Hematopoietic multipotent progenitor cell (in vitro differentiated cells): ENCODE measurements around the gene KLHL9. TPM values are rescaled to one million over a fixed set of nuclear protein-coding genes. Genes with fewer than 3 reads are reported as not detected.
"Not testable (repeated sequence)": the region's sequence is repeated elsewhere in the genome, so short reads cannot be mapped to it uniquely, and the experiment has no call there.

Experiments used
- DNase-seq, 3 donors: peaks; one replicate each; pipeline ENCODE4 v3.0.0-alpha.2; 2011 to 2015; ENCODE audit warnings: low read depth in 2 of 3, low spot score in 2 of 3
- total RNA-seq: library from RNA; depleted of rRNA; stranded (reverse); fragments of >200 nt; gene quantifications from one replicate; pipeline ENCODE4 v1.2.3, GENCODE V29; 2012

The KLHL9 gene, protein sequence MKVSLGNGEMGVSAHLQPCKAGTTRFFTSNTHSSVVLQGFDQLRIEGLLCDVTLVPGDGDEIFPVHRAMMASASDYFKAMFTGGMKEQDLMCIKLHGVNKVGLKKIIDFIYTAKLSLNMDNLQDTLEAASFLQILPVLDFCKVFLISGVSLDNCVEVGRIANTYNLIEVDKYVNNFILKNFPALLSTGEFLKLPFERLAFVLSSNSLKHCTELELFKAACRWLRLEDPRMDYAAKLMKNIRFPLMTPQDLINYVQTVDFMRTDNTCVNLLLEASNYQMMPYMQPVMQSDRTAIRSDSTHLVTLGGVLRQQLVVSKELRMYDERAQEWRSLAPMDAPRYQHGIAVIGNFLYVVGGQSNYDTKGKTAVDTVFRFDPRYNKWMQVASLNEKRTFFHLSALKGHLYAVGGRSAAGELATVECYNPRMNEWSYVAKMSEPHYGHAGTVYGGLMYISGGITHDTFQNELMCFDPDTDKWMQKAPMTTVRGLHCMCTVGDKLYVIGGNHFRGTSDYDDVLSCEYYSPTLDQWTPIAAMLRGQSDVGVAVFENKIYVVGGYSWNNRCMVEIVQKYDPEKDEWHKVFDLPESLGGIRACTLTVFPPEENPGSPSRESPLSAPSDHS
- 22.6 TPM for total RNA-seq

DNA sequence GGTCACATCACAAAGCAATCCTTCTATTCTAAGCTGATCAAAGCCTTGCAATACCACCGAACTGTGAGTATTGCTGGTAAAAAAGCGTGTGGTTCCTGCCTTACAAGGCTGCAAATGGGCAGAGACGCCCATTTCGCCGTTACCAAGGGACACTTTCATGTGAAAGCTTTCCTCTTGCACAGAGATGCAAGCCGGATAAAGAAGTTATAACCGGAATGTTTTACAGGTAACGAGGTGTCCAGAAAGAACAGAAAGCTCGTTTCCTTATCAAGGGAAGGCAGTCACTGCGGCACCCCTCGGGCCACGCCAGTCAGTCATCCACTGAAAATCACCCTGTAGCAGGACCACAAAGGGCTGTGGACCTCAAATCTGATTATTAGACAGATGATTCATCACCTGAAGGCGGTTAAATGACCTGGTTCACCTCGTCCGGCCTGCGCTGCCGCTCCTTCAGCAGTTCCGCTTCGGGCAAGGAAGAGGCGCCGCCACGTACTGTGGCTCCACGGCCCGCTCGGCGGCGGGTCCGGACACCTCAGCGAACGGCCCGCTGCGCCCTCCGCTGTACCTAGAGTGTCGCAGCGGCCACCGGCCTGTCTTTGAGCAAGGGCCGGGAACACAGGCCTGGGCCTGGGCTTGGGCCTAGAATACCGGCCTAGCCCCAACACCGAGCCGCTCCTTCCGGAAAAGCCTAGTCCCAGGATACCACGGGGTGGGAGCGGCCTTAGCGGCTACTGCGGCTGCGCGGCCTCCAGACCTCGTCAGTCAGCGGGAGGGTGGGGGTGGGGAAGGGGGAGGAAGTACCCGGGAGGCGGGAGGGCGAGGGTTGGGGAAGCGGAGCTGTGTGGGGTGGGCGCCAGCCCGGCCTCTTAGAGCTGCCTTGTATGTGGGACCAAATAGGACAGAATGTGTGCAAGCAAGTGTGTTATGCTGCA, at the start of gene KLHL9:
TSS of gene KLHL9 (minus strand) at position 704 of the 932 bp plus-strand sequence. CDS start at position 159, 545 bp downstream.
- peak; percentile 78 to 95 (median 92) for DNase-seq

DNA sequence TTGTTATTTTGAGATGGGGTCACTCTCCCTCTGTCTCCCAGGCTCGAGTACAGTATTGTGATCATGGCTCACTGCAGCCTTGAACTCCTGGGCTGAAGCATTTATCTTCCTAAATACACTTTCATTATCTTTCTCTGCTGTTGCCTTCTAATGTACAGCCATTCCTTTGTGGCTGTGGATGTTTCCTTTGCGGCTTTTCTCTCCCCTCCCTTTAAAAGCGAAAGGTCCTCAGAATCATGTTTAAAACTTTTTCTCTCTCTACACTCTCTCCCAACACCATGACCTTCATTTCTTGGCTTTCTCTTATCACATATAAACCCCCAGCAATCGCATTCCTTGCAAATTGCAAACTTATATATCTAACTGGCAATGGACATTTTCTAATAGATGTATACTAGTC, 48.4 kb upstream of the KLHL9 start:
- DNase-seq = no peak

DNA sequence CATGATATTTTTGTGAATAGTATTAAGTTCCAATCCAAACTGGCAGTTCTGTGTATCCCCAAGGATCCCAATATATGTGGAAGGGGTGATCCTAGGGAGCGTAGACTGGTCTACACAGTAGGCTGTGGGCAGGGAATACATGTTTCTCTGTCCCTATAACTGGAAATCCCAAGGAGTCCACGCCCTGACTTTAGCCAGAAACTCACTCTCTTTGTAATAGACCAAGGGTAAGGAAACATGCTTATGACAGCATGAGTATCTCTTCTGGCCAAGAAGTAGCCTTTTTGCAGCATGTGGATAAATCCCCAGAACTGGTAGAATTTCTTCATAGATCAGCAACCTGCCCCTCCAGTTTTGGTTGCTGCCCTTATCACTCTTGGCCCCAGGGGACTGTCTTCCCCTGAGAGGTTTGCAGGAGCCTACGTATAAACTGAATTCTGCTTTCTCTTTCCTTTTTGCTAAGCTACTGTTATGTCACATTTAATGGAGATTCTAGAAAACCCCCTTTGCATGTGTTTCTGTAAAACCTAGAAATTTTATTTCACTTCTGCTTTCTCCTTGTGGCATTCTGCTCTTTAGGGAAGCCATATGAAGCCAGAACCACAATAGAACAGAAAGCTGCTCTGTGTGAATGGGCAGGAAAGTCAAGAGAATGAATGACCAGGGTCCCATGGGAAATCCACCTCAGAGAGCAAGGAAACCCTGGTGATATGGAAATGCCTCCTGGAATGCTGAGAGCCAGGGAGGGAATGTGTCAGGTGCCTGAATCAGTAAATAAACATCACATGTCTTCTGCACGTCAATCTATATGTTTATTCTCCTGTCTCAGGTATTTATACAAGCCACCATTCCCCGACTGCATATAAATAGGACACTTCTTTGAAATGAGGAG, 46.5 kb upstream of the KLHL9 start:
- DNase-seq = peak in 2 of 3 donors; percentile 57 to 84

DNA sequence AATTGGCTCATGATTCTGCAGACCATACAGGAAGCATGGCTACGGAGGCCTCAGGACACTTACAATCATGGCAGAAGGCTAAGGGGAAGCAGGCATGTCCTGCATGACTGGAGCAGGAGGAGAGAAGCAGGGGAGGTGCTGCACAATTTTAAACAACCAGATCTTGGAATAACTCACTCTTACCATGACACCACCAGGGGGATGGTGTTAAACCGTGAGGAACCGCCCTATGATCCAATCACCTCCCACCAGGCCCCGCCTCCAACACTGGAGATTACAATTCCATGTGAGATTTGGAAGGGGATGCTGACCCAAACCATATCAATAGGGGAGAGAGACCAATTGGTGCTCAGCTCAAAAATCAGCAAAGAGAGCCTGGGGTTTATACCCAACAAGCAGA, 36.3 kb upstream of the KLHL9 start:
- DNase-seq = not testable (repeated sequence)

DNA sequence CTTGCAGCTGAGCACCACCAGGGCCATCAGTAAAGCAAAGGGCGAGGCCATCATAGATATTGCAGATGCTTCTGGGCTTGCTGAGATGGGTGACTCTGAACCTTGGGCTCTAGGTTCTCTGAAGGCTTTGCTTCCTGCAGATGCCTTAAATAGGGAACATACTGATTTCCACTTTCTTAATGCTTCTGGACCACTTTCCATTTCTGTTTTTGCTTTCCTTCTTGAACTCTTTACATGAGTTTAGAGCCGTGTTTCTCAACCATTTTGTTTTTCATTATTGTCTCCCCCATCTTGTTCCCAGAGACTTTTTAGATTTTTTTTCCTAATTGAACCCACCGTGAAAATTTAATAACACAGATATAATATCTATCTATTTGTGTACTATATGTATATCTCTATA, 32.8 kb upstream of the KLHL9 start, which contains the start of gene IFNA13:
TSS of gene IFNA13 (minus strand) at position 101 of the 400 bp plus-strand sequence. CDS start at position 54, 47 bp downstream.
- no peak for DNase-seq

DNA sequence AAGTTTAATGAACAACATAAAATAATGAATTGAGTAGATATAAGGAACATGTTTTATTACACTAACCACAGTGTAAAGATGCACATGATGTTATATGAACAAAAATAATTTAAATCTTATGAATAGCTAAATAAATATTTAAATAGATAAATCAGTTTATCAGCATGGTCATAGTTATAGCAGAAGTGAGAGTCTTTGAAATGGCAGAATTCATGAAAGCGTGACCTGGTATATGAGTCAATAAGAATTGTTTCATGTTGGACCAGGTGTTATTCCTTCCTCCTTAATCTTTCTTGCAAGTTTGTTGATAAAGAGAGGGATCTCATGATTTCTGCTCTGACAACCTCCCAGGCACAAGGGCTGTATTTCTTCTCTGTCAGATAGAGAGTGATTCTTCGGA, 32.0 kb upstream of the KLHL9 start:
- DNase-seq = not testable (repeated sequence)

DNA sequence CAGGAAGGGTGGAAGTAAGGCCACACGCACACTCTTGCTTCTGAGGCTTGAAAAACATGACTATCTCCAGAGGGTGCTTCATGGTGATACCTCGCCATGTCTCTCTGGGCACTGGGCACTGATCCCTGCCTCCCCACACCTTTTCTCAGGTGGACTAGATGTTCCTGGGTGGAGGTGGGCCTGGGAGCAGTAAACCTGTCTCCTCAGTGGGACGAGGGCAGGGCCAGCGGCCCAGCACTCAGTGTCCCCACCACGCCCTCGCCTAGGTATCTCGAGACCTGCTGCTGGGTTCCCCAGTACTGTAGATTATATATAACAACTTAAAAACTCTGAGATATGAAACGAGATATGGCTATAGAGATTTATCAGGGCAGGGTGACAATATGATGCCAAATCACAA, 27.1 kb upstream of the KLHL9 start:
- DNase-seq = no peak

DNA sequence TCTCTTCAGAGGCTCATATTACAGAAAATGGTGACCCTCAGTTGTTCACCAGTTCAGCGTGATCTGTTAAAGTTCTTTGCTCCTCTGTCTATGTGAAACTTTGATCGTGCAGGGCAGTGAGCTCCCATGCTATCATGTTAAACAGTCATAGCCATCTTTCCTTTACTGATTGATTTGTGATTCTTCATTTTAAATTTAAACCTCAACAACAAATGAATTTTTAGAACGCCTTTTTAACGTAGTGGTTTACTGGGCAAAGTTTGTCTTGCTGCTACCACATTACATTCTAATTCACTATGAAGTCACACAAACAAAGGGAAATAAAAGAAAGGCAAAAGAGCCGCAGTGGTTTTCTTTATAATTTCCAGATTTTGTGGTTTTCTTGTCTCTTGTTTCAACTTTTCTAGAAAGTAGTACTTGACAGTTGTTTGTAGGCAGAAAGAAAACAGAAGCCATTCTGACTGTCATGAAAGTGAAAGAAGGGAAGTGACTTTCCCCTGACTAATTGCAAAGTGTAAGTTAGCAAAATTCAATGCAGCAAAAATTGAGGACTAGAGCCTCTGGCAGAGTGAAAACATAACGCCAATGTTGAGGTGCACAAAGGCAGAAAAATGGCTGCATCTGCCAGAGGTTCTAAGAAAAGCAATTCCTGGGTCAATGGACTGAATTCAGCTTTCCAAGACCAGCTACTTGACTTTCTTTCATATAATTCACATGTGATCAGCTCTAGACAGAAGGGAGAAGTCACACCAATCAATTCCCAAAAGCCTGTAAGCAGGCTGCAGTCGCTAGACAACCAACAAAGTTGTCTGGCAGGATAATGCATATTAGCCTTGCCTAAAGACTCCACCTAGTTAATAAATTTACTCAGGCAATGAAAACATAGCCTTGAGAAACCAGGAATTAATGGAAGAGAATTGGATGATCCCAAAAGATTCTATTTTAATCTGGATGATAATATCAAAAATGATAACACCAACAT, 22.6 kb upstream of the KLHL9 start:
- DNase-seq = peak in 1 of 3 donors; percentile 63

DNA sequence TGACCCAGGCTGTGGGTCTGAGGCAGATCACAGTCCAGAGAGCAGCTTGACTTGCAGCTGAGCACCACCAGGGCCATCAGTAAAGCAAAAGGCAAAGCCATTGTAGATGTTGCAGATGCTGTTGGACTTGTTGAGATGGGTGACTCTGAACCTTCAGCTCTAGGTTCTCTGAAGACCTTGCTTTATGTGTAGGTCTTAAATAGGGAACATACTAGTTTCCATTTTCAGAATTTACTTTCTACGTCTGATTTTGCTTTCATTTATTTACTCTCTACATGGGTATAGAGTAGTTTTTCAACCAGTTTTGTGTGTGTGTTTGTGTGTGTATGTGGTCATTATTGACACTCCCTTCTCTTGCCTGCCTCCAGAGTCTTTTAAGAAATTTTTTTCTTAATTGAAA, 15.6 kb upstream of the KLHL9 start, which contains the start of gene IFNA6:
TSS of gene IFNA6 (minus strand) at position 101 of the 400 bp plus-strand sequence. CDS start at position 101, 0 bp downstream.
- no peak for DNase-seq

DNA sequence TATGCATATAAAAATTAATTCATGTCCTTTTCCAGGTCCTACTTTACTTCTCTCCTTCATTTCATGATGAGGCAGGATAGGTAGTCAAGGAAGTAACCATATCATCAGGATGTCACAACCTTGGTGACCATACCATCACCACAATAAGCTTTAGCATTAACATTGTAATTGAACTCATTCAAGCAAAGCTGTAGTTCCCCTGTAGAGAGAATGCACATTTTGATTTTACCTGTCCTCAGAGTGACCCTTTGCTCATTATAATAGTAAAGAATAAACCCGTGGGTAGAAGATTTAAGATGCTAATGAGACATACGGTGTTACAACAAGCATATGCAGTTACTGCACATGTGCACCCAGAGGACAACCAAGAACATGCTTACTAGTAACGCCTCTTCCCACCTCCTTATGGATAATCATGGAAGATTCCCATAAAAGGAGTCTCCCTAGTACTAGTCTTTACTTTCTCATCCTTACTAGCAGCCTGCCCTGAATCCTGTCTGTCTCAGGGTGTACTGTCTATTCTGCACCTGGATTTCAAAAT, 13.3 kb upstream of the KLHL9 start:
- no peak for DNase-seq

DNA sequence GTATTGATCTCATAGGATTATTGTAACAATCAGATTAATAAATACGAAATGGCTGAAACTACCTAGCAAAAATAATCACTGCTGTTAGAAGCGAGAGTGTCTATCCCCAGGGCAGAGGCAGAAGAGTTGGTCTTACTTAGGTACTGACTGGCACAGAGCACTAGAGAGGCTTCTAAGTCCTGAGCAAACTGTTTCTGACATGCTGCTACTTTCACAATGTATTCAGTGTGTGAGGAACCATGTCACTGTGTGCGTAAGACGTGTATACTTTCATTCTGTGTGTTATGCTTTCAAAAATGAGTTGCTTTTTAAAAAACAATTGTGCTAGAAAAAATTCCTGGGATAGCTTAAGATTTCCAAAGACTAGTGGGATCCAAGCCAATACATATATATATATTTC, 5.5 kb upstream of the KLHL9 start:
- DNase-seq = no peak

DNA sequence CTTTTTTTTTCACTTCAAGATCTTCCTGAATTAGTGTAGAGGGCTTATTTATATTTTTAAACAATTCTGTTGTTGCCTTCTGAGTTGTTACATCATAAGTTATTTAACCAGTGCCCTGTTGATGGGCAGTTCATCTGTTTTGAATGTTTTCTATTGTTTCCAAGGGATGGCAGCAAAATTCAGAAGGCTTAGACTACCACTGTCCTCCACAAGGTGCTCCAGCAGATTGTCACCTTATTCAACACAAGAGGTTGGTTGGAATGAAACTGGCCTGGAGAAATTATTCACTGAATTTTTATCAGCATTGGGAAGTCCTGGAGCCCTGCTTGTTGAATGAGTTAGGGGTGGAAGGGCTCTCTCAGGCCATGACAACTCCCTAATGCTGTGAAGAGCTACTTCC, 1.3 kb upstream of the KLHL9 start:
- DNase-seq = peak in 2 of 3 donors; percentile 24 to 37

DNA sequence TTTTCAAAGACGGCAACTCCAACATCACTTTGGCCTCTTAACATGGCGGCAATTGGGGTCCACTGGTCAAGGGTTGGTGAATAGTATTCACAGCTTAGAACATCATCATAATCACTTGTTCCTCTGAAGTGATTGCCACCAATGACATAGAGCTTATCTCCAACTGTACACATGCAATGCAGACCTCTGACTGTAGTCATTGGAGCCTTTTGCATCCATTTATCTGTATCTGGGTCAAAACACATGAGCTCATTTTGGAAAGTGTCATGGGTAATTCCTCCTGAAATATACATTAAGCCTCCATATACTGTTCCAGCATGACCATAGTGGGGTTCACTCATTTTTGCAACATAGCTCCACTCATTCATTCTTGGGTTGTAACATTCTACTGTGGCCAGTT, 2.0 kb downstream of the KLHL9 start:
- DNase-seq = no peak

DNA sequence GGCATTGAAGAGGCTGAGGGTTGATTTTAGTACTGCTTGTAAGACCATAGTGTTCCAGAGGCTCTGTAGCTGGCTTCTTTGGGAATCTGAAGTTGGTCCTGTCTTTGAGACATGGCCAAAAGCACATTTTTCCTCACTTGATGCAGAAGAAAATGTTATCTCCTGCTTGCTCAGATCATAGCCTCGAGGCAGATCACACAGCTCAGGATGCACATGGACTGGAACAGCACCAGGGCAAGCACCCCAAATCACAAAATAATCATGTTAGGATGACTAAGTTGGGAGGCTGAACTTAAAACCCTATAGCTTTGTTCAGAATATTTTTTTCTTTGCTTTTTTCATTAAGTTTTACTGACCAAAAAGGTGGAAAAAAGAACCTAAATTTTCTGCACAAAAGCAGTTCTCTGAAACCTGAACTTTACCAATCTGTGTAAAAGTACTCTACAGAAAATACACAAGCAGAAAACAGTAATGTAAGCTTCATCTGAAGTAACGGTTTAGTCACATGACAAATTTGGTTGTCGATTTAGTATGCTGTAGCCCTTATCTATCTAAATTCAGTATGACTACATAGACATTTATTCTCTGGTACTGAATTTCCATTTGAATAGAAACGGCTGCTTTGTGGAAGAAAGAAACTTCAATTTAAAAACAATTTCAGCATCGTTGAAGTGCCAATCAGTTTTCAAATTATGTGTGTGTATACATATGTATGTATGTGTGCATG, 3.4 kb downstream of the KLHL9 start:
- no peak for DNase-seq

DNA sequence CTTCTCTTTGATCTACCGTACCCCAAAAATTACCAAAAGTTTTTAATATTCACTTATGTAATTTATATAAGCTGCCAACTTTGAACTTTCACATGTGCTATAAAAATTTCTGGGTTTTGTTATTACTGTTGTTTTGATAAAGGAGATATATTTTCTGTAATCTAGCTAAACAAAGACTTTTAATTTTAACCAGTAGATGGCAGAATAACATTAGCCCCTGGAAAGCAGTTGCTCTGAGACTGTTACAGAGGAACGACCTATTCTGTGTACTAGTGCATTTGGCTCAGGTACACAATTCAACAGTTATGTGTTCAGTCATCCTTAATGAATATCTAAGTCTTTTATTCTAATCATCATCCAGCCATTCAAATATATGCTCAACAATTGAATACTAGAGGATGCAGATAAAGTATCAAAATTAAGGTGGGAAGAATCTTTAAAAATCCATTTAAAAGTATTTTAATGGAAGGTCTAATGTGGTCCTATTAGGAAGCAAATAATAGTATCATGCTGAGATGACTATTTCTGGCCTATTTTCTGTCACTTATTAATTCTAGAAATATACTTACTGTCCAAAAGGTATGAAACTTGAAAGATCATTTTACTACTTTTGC, 8.6 kb downstream of the KLHL9 start:
- DNase-seq = peak; percentile 22 to 79 (median 53)

DNA sequence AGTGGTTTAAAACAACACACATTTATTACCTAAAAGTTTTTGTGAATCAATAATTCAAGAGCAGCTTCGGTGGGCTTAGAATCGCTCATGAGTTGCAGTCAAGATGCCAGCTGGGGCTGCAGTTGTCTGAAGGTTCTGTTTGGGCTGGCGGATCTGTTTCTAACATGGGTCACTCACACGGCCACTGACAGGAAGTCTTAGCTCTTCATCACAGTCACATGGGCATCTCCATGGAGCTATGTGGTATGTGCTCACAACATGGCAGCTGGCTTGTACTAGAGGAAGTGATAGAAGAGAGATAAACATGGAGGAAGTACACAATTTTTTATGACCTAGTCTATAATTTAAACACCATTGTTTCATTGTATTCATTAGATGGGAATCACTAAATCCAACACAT, 11.2 kb downstream of the KLHL9 start:
- DNase-seq = peak in 1 of 3 donors; percentile 33

DNA sequence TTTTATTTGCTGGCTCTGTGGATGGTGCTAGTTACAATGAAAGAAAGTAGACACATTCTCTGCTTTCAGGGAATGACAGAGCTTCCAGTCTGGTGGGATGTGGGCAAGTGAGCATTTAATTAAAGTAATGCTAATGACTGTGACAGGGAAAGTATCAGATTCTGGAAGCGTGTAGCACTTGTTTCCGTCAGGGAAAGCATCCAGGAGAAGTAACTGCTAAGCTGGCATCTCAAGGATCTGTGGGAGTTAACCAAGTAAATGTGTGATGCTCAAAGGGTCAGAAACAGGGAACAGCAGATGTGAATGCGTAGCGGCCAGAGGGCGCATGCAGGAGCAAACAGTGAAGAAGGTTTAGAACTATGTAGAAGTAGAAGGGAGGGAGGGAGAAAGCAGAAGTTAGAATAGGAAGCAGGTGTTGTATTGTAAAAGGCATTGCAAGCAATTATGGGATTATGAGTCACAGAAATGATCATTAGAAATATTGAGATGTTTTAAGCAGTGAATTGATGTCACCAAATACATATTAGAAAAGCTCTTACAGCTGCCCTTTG, 12.2 kb downstream of the KLHL9 start:
- peak in 1 of 3 donors; percentile 62 for DNase-seq
